UCSD-AML1 (cell line): ENCODE data around the gene ZRANB3.
"Not testable (repeated sequence)": the region's sequence is repeated elsewhere in the genome, so short reads cannot be mapped to it uniquely, and the experiment has no call there.

Experiments
- DNase-seq: peaks from one replicate; lab custom pipeline; 2025; ENCODE audit not compliant: unreplicated experiment; lab: John Stamatoyannopoulos, UW

ZRANB3 gene

DNA sequence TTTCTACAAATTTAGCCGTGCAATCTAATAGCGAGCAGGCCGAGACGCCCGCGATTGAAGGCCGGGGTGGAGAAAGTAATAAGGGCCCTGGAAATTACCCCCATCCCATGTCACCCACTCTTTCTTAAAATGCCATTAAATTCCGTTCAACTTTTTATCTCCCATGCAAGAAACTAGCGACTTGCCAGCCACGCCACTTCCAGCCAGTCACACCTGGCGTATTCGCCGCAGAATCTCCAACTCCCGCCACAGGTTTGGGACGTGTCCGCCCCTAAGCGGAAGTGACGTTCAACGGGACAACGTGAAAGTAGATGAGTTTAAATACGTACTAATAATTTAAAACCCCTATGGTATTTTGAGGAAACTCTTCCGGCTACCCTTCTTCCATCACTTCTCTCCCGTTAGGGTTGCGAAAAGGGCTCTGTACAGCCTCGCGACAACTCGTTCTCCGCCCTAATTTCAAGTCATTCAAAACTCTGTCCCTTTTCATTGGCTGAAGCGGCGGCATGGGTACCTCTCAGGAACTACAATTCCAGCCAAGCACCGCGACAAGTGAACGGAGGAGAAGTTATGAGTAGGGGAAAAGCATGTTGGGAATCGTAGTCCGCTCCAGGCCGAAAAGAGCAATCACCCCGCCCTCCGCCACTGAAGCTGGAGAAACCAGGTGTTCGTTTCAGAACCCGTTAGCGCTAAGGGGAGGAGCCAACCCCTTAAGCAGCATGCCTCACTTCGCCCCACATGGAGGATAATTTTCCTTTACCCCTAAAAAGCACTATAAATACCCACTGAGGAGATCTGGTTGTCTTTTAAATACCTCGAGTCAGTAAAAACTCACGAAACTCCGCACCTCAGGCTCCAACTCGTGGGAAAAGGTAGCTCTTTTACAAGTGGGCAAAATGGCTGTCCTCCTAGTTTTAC lies at the start of gene ZRANB3:
ZRANB3 (minus strand) TSS at position 906 of the 918 bp plus-strand sequence.
- DNase-seq: peak; percentile 92

GRCh38 chr2:135573620-135574019 lies 42.6 kb upstream of the ZRANB3 start:
- DNase-seq: no peak

GRCh38 chr2:135570884-135571283 lies 39.9 kb upstream of the ZRANB3 start:
- DNase-seq: no peak

DNA sequence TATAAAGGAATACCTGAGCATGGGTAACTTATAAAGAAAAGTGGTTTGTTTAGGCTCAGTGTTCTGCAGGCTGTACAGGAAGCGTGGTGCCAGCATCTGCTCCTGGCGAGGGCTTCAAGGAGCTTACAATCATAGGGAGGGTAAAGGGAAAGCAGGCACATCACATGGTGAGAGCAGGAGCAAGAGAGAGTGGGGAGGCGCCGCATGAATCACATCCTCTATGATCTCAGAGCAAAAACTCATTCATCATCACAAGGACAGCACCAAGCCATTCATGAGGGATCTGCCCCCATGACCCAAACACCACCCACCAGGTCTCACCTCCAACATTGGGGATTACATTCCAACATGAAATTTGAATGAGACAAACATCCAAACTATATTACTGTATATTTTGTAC lies 32.8 kb upstream of the ZRANB3 start:
- no peak for DNase-seq

DNA sequence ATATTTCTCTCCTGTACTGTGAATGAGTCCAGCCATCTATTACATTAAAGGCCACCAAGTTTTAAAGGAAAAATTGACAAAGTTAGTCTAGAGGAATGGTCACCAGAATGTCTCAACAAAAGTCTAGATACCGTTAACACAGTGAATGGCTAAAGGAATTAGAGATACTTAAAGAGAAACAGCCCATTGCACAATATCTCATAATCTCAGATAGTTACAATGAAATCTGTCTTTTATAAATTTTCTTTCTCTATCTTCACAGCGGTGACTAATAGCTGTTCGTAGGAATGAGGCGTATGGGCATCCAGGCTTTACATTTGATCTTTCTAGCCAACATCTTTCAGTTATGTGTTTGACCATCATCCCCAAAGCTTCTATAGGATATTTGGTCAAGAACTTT lies 30.9 kb upstream of the ZRANB3 start:
- DNase-seq: no peak

GRCh38 chr2:135557530-135557929 lies 26.5 kb upstream of the ZRANB3 start:
- DNase-seq: no peak

- DNase-seq: no peak
Observed at GRCh38 chr2:135555311-135555710, 24.3 kb upstream of the ZRANB3 start.

GRCh38 chr2:135552887-135553286 lies 21.9 kb upstream of the ZRANB3 start:
- DNase-seq: no peak

- no peak for DNase-seq
Observed at GRCh38 chr2:135551356-135551755, 20.3 kb upstream of the ZRANB3 start.

GRCh38 chr2:135547311-135547710 lies 16.3 kb upstream of the ZRANB3 start:
- no peak for DNase-seq

GRCh38 chr2:135546436-135546835 lies 15.4 kb upstream of the ZRANB3 start:
- DNase-seq: no peak

- DNase-seq: not testable (repeated sequence)
Observed at GRCh38 chr2:135533545-135533944, 2.5 kb upstream of the ZRANB3 start.

GRCh38 chr2:135532581-135532980 lies 1.6 kb upstream of the ZRANB3 start:
- no peak for DNase-seq

DNA sequence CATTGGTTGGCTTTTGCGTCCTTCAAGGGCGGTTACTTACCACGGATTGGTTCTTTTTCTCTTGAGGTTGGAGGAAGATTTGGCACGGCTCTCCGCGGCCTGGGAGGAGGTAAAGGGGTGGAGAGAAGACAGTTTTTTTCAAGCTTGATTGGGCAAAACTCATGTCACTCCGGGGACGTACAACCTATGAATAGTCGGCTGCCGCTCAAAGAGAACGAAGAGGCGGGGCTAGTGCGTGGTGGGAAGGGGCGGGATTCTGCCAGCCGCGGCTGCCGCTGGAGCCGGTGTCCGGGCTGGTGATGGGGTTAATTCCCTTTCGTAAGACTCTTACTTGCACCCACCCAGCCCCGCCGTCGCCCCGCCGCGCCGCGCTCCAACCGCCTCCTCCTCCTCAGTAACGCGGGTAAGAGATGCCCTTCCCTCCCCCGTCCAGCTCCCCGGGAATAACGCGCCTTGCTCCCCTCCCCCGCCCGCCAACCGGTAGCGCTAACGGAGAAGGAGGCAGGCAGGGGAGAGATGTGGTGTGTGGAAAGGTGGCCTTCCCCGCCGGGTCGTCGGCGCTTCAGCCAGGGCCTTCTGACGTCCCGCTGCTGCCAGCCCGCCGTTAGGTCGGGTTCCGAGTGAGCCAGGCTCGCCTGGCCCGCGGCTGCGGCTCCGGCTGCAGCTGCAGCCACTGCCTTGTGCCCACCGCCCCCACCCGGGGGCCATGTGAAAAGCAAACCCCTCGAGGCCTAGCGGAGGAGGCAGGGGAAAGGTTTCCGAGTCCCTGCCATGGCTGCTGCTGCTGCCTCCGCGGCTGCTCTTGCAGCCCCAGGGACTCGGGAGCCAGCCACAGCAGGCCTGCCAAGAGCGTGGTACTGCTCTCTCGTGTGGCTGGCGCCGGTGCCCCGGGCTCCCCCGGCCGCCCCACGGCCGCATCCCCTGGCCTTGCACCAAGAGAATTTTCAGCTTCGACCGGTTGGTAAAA lies 496 bp upstream of the ZRANB3 start, which contains the start of gene R3HDM1:
R3HDM1 (plus strand) TSS at position 254 of the 967 bp plus-strand sequence. CDS start 73,362 bp downstream, outside the sequence.
- peak; percentile 93 for DNase-seq

GRCh38 chr2:135528006-135528405 lies 3.0 kb downstream of the ZRANB3 start:
- no peak for DNase-seq

DNA sequence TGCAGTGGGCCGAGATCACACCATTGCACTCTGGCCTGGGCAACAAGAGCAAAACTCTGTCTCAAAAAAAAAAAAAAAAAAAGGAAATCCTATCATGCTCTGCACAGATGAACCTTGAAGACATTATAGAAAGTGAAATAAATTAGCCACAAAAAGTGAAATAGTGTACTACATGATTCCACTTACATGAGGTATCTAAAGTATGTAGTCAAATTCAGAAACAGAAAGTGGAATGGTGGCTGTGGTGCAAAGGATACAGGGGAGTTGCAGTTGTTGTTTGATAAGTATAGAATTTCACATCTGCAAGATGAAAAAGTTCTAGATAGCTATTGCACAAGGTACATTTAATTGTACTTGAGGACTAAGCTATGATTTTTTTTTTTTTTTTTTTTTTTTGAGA lies 5.2 kb downstream of the ZRANB3 start:
- no peak for DNase-seq

- no peak for DNase-seq
Observed at GRCh38 chr2:135512099-135512498, 18.9 kb downstream of the ZRANB3 start.

DNA sequence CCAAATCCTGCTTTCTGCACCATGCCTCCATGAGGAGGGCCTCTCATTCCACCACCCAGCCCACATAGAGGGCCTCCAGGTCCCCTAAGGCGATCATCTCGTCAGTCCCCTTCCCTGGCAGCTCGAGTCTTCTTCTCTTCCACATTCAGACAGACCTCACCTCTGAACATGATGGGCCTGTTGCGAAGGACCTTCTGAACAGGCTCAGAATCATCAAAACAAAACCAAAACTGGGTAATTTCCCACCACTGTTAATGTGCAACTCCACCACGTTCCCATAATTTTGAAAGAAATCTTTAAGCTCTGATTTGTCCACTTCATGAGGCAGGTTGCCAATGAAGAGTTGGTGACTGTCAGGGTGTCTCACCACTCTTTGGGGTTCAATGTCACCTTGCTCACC lies 20.4 kb downstream of the ZRANB3 start:
- DNase-seq: no peak

DNA sequence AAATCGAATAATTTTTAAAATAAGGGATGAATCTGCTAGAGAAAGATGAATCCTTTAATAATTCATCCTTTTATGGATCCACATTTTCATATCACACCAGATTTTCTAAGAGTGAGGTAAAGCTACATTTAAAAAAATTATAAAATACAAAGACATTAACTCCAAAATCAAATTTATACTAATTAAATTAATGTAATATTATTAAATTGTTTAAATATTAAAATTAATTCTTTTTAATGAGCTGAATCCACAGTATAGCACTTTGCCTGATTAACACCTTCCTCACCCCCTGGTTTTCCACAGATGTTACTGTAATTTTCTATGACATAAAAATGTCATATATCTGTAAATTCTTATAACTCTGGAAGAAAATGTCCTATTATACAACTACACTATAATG lies 26.2 kb downstream of the ZRANB3 start:
- DNase-seq: no peak

- DNase-seq: not testable (repeated sequence)
Observed at GRCh38 chr2:135498588-135498987, 32.4 kb downstream of the ZRANB3 start.

- DNase-seq: no peak
Observed at GRCh38 chr2:135494917-135495316, 36.1 kb downstream of the ZRANB3 start.
